Caco-2 (cell line): ENCODE results near the gene TOPBP1. TPM values are rescaled to one million over a fixed set of nuclear protein-coding genes. Genes with fewer than 3 reads are reported as not detected.

Experiments
- BruUV-seq: library from RNA; stranded (reverse); fragments of 400-500 nt; replicated peaks from 2 replicates; lab custom pipeline; 2021; lab: Mats Ljungman, UMichigan
- CTCF ChIA-PET: fragments of 300-600 bp; sonication (Branson Sonifier 250); formaldehyde crosslinking; loops from one replicate; lab custom pipeline; 2022; ENCODE audit warnings: antibody characterized with exemption; lab: Charles Lee
- POLR2A ChIA-PET: fragments of 300-600 bp; sonication (Branson Sonifier 250); formaldehyde crosslinking; loops from one replicate; lab custom pipeline; 2022; ENCODE audit warnings: antibody characterized with exemption; lab: Charles Lee
- DNase-seq, 2 experiments: peaks; one replicate each; pipeline versions ENCODE4 v3.0.0 to v3.0.0-alpha.2; 2020 to 2022
- H3K27me3 ChIP-seq: replicated peaks from 2 replicates; pipeline ENCODE4 v1.6.0; 2011; ENCODE audit warnings: low read length; ENCODE audit not compliant: control insufficient read depth, insufficient read depth
- H3K36me3 ChIP-seq: 2 replicates; pipeline ENCODE4 v1.5.1; 2011; ENCODE audit warnings: low read length; ENCODE audit not compliant: control insufficient read depth, insufficient read depth
- H3K4me1 ChIP-seq: fragments of 250-450 bp; sonication (Bioruptor Pico); 2 replicates; pipeline ENCODE4 v1.5.1; 2020; ENCODE audit warnings: mild to moderate bottlenecking
- H3K4me3 ChIP-seq: 2 replicates; pipeline ENCODE4 v1.5.1; 2011; ENCODE audit warnings: low read depth, mild to moderate bottlenecking, control low read depth, low read length
- H3K9me3 ChIP-seq: fragments of 250-450 bp; sonication (Bioruptor Pico); 2 replicates; pipeline ENCODE4 v1.5.1; 2020; ENCODE audit warnings: mild to moderate bottlenecking, moderate library complexity
- H3K27ac Mint-ChIP-seq: one replicate; pipeline ENCODE4 v1.8.0; 2022; ENCODE audit warnings: mixed read lengths; ENCODE audit not compliant: unreplicated experiment
- H3K27me3 Mint-ChIP-seq: one replicate; pipeline ENCODE4 v1.8.0; 2022; ENCODE audit warnings: mixed read lengths; ENCODE audit not compliant: insufficient read depth, unreplicated experiment
- H3K36me3 Mint-ChIP-seq: one replicate; pipeline ENCODE4 v1.8.0; 2022; ENCODE audit warnings: mild to moderate bottlenecking, mixed read lengths; ENCODE audit not compliant: insufficient read depth, unreplicated experiment
- H3K4me1 Mint-ChIP-seq: one replicate; pipeline ENCODE4 v1.8.0; 2022; ENCODE audit warnings: low read depth, mixed read lengths; ENCODE audit not compliant: unreplicated experiment
- H3K4me3 Mint-ChIP-seq: one replicate; pipeline ENCODE4 v1.8.0; 2022; ENCODE audit warnings: mild to moderate bottlenecking, moderate library complexity, mixed read lengths; ENCODE audit not compliant: unreplicated experiment
- H3K9me3 Mint-ChIP-seq: one replicate; pipeline ENCODE4 v1.8.0; 2022; ENCODE audit warnings: mixed read lengths; ENCODE audit not compliant: unreplicated experiment
- intact Hi-C: fragments of 100-400 bp; cut with micrococcal nuclease; formaldehyde crosslinking; loops from one replicate; pipeline ENCODE4 v1.10.0; 2022; ENCODE audit not compliant: unreplicated experiment
- total RNA-seq: library from RNA; stranded (reverse); gene quantifications from 2 replicates; pipeline ENCODE4 v1.2.3, GENCODE V29; 2022
- TF ChIP-seq, protein P1 (sequence below), 2 experiments: fragments of 200-600 bp in 1 of 2; IDR thresholded peaks; 1 replicate in 1 of 2; 2 replicates in 1 of 2; pipeline versions ENCODE4 v1.5.1 to v1.8.0; 2011 to 2022; ENCODE audit warnings: antibody characterized with exemption in 1 of 2, control low read depth in 1 of 2, inconsistent platforms in 1 of 2, low read depth in 1 of 2, low read length in 1 of 2, mild to moderate bottlenecking in 1 of 2, moderate library complexity in 1 of 2; ENCODE audit not compliant: insufficient read depth in 1 of 2, severe bottlenecking in 1 of 2, unreplicated experiment in 1 of 2

Gene TOPBP1
- total RNA-seq, 1 experiment from 2014 or later = 57.1 TPM

DNA sequence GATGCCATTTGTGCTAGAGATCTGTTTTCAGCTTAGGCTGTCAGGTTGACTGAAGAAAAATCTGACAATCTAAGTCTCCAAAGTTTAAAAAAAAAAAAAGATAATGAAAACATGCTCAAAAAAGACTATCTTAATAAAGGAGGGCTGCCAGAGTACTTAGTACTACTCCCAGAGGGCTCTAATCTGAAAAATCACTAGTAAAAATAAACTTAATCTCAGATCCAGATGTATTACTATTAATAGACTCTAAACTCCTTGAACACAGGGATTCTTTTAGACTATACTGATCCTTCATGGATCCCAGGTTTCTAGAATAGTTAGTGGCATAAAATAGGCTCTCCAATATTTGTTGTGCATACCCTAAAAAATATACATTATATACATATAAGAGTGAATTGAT lies 34.0 kb downstream of the TOPBP1 start:
- no TSS peak for BruUV-seq
- DNase-seq = no peak
- no peaks in the 10 kb centered on the region for H3K27me3 ChIP-seq
- no peaks in the 10 kb centered on the region; the same call in 1 of the 2 replicates for H3K4me1 ChIP-seq
- H3K9me3 ChIP-seq = no peaks in the 10 kb centered on the region
- no peaks in the 10 kb centered on the region; the same call in 1 of the 2 replicates for H3K36me3 ChIP-seq
- ChIA-PET POLR2A (no interaction called here), CTCF (no interaction called here)
- H3K27ac Mint-ChIP-seq = no peak overlapping the region
- no peaks in the 10 kb centered on the region for H3K27me3 Mint-ChIP-seq
- H3K4me3 ChIP-seq = no peak overlapping the region
- intact Hi-C loops = no loop called here
- H3K36me3 Mint-ChIP-seq = peaks cover 51% of the 10 kb centered on the region
- no peak overlapping the region for H3K4me3 Mint-ChIP-seq
- TF ChIP-seq, protein P1, sequence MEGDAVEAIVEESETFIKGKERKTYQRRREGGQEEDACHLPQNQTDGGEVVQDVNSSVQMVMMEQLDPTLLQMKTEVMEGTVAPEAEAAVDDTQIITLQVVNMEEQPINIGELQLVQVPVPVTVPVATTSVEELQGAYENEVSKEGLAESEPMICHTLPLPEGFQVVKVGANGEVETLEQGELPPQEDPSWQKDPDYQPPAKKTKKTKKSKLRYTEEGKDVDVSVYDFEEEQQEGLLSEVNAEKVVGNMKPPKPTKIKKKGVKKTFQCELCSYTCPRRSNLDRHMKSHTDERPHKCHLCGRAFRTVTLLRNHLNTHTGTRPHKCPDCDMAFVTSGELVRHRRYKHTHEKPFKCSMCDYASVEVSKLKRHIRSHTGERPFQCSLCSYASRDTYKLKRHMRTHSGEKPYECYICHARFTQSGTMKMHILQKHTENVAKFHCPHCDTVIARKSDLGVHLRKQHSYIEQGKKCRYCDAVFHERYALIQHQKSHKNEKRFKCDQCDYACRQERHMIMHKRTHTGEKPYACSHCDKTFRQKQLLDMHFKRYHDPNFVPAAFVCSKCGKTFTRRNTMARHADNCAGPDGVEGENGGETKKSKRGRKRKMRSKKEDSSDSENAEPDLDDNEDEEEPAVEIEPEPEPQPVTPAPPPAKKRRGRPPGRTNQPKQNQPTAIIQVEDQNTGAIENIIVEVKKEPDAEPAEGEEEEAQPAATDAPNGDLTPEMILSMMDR (IDR thresholded peaks at IDR 0.05; ENCODE audit: insufficient read depth in 1 of 2, low read depth in 1 of 2, low read length in 1 of 2, severe bottlenecking in 1 of 2, unreplicated experiment in 1 of 2) = no peak
- no peaks in the 10 kb centered on the region for H3K4me1 Mint-ChIP-seq
- no peaks in the 10 kb centered on the region for H3K9me3 Mint-ChIP-seq

DNA sequence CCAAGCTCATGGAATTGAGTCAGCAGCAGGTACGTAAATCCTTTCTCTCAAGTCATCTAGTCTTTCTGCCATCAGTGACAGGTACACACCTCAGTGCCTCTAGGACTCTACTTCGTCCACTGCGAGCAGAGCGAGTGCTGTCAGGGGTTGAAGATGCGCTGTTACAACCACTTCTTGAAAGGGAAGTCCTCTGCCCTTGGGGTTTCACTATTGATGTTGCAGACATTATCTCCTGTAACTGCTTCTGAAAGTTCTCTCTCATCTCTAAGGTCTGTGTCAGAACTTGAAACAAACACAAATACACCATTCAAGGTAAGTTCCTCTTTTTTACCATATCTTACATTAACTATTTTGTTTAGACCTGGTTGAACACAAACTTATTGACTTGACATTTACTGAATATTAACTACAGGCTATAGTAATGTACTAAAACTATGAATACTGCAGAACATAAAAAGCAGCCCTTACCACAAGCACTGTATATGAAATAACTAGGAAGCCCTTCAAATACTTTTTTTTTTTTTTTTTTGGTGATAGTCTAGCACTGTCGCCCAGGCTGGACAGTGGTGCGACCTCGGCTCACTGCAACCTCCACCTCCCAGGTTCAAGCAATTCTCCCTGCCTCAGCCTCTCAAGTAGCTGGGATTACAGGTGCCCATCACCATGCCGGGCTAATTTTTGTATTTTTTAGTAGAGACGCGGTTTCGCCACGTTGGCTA lies 41.5 kb downstream of the TOPBP1 start:
- ChIA-PET POLR2A (no interaction called here), CTCF (no interaction called here)
- Mint-ChIP-seq H3K36me3 (peaks cover 60% of the 10 kb centered on the region), H3K4me3 (no peak overlapping the region), H3K9me3 (no peaks in the 10 kb centered on the region), H3K4me1 (no peaks in the 10 kb centered on the region), H3K27me3 (no peaks in the 10 kb centered on the region), H3K27ac (no peak overlapping the region)
- BruUV-seq = no TSS peak
- Histone ChIP-seq H3K27me3 (no peaks in the 10 kb centered on the region), H3K4me1 (no peaks in the 10 kb centered on the region), H3K36me3 (no peaks in the 10 kb centered on the region; the same call in 1 of the 2 replicates), H3K9me3 (no peaks in the 10 kb centered on the region), H3K4me3 (no peak overlapping the region)
- intact Hi-C loops = no loop called here
- TF ChIP-seq, protein P1 (IDR thresholded peaks at IDR 0.05; ENCODE audit: insufficient read depth in 1 of 2, low read depth in 1 of 2, low read length in 1 of 2, severe bottlenecking in 1 of 2, unreplicated experiment in 1 of 2) = no peak
- no peak for DNase-seq

DNA sequence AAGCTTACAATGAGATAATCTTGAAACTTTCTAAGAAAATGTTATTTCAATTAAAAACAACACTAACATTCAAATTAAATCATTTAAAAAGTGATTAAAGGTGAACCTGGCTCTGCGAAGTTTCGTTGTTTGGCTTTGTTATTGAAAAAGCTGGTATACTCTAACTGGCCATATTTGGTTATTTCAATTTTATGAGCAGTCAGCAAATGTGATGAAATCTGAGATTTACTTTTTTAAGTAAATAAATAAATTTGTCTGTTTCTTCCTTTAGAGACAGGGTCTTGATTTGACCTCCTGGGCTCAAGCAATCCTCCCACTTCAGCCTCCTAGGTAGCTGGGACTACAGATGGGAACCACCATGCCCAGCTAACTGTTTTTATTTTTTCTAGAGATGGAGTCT lies 50.2 kb downstream of the TOPBP1 start:
- no peak overlapping the region for H3K4me3 Mint-ChIP-seq
- TF ChIP-seq, protein P1 (IDR thresholded peaks at IDR 0.05; ENCODE audit: insufficient read depth in 1 of 2, low read depth in 1 of 2, low read length in 1 of 2, severe bottlenecking in 1 of 2, unreplicated experiment in 1 of 2) = no peak
- H3K27ac Mint-ChIP-seq = no peak overlapping the region
- peaks cover 56% of the 10 kb centered on the region for H3K36me3 Mint-ChIP-seq
- Histone ChIP-seq H3K4me1 (no peaks in the 10 kb centered on the region), H3K27me3 (no peaks in the 10 kb centered on the region), H3K9me3 (no peaks in the 10 kb centered on the region), H3K36me3 (peaks cover 1% of the 10 kb centered on the region; the same call in 1 of the 2 replicates), H3K4me3 (no peak overlapping the region)
- peaks cover 6% of the 10 kb centered on the region for H3K4me1 Mint-ChIP-seq
- no peak for DNase-seq
- H3K9me3 Mint-ChIP-seq = no peaks in the 10 kb centered on the region
- H3K27me3 Mint-ChIP-seq = no peaks in the 10 kb centered on the region
- intact Hi-C loops = no loop called here
- ChIA-PET CTCF (no interaction called here), POLR2A (interaction anchor here (0.6 kb wide), 1 partner anchor 189 kb away, joined by 4 read pairs; no protein-coding TSS in a partner anchor)
- BruUV-seq = no TSS peak
